ENCODE measurements around the gene ZSWIM8. TPM values are rescaled to one million over a fixed set of nuclear protein-coding genes. Genes with fewer than 3 reads are reported as not detected.

Gene ZSWIM8
- total and polyA plus RNA-seq, 2 donors (not counting 3 experiments of a cell fraction or from before 2014, with no cell fraction given): 111 to 230 TPM

GRCh38 chr10:73746721-73747120, 38.7 kb upstream of the ZSWIM8 start:
- POLR2A ChIA-PET: no interaction called here
- Histone ChIP-seq H3K4me2 (ENCODE audit: insufficient read depth, low read length) (no peak overlapping the region), H4K20me1 (replicated peaks; ENCODE audit: control insufficient read depth, extremely low read depth, insufficient read depth, low read length) (no peaks in the 10 kb centered on the region), H2AFZ (ENCODE audit: low read depth, low read length) (no peak overlapping the region), H3K27me3 (ENCODE audit: control insufficient read depth in 2 of 2, insufficient read depth in 2 of 2, low read length in 2 of 2) (no peaks in the 10 kb centered on the region), H3K9me1 (replicated peaks; ENCODE audit: control insufficient read depth, extremely low read depth, insufficient read depth, low read length) (no peaks in the 10 kb centered on the region), H3K36me3 (ENCODE audit: control insufficient read depth in 2 of 2, extremely low read depth in 1 of 2, insufficient read depth in 2 of 2, low read length in 2 of 2) (peaks cover 11 to 12% of the 10 kb centered on the region in 2 experiments), H3K27ac (ENCODE audit: insufficient read depth, low read depth, low read length) (no peak overlapping the region), H3K9me3 (replicated peaks; ENCODE audit: control insufficient read depth, insufficient read depth, low read length) (no peaks in the 10 kb centered on the region), H3K9ac (replicated peaks; ENCODE audit: extremely low read depth, insufficient read depth, low read length) (no peak overlapping the region), H3K4me3 (replicated peaks in 1 of 3; ENCODE audit: insufficient read depth in 1 of 3, low read depth in 1 of 3, low read length in 3 of 3) (no peak overlapping the region), H3K79me2 (ENCODE audit: control insufficient read depth, insufficient read depth, low read length) (peaks cover 51% of the 10 kb centered on the region), H3K4me1 (ENCODE audit: control insufficient read depth, extremely low read depth, insufficient read depth, low read length) (peaks cover 17% of the 10 kb centered on the region)
- intact Hi-C loops (cut with micrococcal nuclease): no loop called here
- TF ChIP-seq JUN (IDR thresholded peaks at IDR 0.05; ENCODE audit: borderline replicate concordance, insufficient read depth, insufficient read length, low read depth) (no peak), EZH2 (IDR thresholded peaks at IDR 0.05; ENCODE audit: borderline replicate concordance, low read depth, low read length, severe bottlenecking) (no peak), FOS (IDR thresholded peaks at IDR 0.05; ENCODE audit: borderline replicate concordance, insufficient read depth, low read length) (no peak), GATA2 (IDR thresholded peaks at IDR 0.05; ENCODE audit: insufficient read depth, insufficient read length, low read depth, low read length) (no peak), MYC (IDR thresholded peaks at IDR 0.05; ENCODE audit: low read depth, low read length) (no peak), POLR2AphosphoS5 (IDR thresholded peaks at IDR 0.05; ENCODE audit: insufficient read depth, low read depth, low read length) (no peak), POLR2A (IDR thresholded peaks at IDR 0.05; ENCODE audit: low read depth, low read length) (no peak), MAX (IDR thresholded peaks at IDR 0.05; ENCODE audit: insufficient read depth, insufficient read length) (no peak), CTCF (IDR thresholded peaks at IDR 0.05; ENCODE audit: extremely low read depth in 1 of 2, insufficient read depth in 1 of 2, low read depth in 1 of 2, low read length in 2 of 2) (no peak)
- FAIRE-seq: no peak
- CTCF ChIA-PET: no interaction called here
- dilution Hi-C loops (cut with MboI; ENCODE audit: extremely low pct_ligation_motif_present, low sequenced_read_pairs): no loop called here
- DNase-seq (ENCODE audit: low read depth, low spot score): no peak
- BruUV-seq (replicated peaks): no TSS peak
